Activated T-cell treated with anti-CD3 and anti-CD28 coated beads for 1 hour (primary cell): ENCODE data around the gene VIL1.

Experiments
- DNase-seq: peaks from one replicate; pipeline ENCODE4 v3.0.0-alpha.2; 2020; ENCODE audit warnings: low read depth

VIL1 gene

DNA sequence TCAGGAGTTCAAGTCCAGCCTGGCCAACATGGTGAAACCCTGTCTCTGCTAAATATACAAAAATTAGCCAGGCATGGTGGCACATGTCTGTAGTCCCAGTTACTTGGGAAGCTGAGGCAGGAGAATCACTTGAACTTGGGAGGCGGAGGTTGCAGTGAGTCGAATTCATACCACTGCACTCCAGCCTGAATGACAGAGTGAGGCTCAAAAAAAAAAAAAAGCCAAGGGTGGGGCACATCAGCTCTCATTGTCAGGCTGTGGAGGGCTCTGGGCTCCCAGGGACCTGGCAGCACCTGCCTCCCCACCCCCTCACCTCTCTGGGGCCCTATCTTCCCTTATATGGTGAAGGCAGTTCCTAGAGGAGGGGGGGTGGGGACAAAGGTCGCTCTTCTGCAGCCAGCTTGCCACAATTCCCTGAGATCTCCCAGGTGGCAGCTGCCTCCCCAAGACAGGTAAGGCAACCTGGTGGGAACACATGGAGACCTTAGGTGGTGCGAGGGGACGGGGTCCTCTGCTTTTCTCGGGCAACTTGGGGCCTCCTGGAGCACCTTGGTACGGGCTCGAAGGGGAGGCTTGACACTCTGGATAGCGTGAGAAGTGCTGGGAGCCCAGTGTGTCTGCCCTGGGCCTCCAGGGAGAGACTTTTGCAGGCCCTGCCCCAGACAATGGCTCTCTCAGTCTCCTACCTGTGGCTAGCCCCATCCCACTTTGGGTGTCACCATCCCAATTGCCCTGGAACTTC lies at the start of gene VIL1:
Gene VIL1 (plus strand): TSS at position 407 of the 742 bp plus-strand sequence. CDS start 4,656 bp downstream, outside the sequence.
- DNase-seq: no peak

DNA sequence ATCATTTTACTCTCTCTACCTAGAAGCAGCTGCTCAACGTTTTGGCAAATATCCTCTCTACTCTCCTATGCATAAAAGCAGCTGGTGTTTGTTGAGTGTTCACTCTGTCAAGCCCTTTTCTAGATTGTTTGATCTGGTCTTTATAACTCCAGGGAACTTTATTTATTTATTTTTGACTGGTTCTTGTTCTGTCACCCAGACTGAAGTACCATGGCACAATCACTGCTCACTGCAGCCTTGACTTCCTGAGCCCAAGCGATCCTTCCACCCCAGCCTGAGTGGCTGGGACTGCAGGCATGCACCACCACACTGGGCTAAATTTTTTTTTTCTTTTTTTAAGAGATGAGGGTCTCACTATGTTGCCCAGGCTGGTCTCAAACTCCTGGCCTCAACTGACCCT lies 49.6 kb upstream of the VIL1 start:
- no peak for DNase-seq

DNA sequence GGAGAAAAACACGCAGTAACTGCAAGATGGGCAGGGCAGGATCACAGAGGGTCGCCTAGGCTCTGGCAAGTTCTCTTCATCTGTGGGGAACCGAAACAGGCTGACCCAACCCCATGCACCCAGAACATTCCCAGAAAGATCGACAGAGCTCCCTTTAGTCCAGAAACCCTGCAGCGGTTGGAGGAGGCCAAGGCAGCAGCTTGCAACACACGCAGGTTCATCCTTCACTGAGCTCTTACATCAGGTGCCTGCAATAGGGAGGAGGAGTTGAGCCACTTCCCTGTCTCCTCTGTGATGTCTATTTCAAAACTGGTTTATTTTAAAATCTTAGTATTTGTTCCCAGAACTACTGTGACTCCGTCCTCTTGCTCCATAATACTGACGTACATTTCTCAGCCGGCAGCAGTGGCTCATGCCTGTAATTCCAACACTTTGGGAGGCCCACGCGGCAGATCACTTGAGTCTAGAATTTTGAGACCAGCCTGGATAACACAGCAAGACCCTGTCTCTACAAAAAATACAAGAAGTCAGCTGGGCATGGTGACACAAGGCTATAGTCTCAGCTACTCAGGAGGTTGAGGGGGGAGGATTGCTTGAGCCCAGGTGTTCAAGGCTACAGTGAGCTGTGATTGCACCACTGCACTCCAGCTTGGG lies 48.4 kb upstream of the VIL1 start:
- no peak for DNase-seq

DNA sequence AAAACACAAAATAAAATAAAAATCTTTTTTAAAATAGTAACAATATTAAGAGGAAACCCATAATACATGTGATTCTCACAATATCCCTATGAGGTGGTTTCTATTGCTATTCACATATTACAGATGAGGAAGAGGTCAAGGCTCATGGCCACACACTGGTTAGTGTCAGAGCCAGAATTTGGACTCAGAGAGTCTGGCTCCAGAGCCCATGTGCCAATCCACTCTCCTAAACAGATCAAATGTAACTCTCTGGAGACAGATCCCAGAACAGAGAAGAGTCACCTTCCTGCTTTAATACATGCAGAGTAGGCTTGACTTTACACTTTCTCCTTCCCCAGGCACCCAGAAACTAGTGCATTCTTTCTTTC lies 47.0 kb upstream of the VIL1 start:
- no peak for DNase-seq

DNA sequence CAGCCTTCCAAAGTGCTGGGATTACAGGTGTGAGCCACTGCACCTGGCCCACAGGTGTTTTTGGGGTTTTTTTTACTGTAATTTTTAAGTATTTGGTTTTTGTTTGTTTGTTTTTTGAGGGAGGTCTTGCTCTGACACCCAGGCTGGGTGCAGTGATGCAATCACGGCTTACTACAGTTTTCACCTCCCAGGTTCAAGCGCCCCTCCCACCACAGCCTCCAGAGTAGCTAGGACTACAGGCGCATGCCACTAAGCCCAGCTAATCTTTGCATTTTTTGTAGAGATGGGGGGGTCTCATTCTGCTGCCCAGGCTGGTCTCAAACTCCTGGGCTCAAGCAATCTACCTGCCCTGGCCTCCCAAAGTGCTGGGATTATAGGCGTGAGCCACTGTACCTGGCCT lies 44.1 kb upstream of the VIL1 start:
- no peak for DNase-seq

DNA sequence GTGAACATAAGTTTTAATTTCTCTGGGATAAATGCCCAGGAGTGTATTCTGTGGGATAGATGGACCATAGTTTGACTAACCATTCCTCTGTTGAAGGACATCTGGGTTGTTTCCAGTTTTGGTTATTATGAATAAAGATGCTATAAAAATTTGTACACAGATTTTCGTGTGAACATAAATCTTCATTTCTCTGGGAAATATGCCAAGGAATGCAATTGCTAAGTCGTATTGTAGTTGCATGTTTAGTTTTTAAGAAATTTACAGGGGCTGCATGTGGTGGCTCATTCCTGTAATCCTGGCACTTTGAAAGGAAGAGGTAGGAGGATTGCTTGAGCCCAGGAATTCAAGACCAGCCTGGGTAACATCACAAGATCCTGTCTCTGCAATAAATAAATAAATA lies 43.7 kb upstream of the VIL1 start:
- no peak for DNase-seq

DNA sequence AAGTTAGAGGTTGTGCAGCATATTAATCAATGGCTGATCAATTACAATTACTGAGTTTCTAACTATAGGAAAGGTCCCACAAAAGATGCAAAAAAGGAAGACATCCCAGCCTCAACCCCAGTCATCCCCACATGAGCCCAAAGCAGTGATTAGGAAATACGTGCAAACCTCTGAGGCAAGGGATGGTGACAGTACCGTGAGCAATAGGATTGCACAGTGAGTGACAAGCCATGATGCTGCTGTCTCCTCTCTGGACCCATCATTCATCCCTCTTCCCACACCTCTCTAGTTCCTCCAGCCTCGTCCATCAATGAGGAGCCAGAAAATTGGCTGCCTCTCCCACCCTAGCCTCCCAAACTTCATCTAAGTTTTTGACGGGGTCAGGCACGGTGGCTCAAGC lies 40.9 kb upstream of the VIL1 start:
- no peak for DNase-seq

DNA sequence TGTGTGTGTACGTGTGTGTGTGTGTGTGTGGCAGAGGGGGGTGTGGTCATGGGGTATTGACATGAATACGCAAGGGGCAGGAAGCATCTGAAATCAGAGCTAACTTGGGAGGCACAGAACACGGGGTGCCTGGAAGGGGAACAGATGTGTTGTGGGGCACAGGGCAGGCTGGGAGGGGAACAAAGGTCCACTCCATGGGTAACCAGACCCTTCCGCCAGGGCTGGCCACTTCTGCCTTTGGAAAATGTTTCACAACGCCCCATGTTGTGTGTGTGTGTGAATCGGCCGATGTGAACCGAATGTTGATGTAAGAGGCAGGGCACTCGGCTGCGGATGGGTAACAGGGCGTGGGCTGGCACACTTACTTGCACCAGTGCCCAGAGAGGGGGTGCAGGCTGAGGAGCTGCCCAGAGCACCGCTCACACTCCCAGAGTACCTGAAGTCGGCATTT lies 37.0 kb upstream of the VIL1 start, which contains the start of gene SLC11A1:
Gene SLC11A1 (plus strand): TSS at position 358 of the 451 bp plus-strand sequence. CDS start 96 bp downstream, outside the sequence.
- DNase-seq: no peak

DNA sequence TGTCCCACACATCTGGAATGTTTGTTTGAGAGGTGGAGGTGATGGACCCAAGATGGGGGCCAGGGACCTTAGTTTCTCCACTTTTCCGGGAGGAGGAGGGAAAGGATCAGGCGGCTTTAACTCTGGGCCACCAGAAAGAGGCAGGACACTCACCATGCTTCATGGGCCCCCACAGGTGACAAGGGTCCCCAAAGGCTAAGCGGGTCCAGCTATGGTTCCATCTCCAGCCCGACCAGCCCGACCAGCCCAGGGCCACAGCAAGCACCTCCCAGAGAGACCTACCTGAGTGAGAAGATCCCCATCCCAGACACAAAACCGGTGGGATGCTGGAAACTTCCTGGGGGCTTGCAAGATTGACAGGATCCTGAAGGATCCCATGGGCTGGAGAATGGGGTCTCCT lies 36.1 kb upstream of the VIL1 start:
- DNase-seq: no peak

DNA sequence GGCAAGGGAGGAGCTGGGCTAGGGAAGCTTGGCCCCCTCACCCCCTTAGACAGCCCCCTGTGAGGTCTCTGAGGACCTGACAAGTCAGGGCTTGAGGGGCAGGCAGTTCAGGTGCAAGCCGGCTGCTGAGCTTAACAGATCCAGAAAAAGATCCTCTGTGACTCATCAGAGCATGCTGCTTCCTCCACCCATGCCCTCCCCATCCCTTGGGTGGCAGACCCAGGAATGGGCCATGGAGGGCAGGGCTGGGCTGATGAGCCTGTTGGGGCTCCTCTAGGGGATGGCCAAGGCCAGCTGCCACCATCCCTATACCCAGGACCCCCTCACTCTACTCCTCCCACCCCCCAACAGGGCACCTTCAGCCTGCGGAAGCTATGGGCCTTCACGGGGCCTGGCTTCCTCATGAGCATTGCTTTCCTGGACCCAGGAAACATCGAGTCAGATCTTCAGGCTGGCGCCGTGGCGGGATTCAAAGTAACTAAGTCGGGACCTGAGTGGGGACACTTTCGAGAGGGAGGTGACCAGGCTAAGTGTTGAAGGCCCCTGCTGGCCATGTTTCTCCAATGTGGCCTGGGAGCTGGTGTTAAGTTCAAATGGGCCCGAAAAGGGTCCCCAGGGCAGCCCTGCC lies 34.9 kb upstream of the VIL1 start:
- DNase-seq: no peak

DNA sequence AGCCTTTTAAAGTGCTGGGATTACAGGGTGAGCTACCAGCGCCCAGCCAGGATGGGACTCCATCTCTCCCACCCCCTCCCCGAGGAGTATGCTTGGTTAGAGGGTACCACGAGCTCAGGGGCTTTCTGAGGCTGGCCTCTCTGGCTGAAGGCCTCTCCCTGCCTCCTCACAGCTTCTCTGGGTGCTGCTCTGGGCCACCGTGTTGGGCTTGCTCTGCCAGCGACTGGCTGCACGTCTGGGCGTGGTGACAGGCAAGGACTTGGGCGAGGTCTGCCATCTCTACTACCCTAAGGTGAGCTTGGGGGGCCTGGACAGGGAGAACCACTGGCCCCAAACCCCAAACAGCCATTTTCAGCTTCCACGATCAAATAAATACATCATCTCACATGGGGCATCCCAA lies 33.9 kb upstream of the VIL1 start:
- no peak for DNase-seq

DNA sequence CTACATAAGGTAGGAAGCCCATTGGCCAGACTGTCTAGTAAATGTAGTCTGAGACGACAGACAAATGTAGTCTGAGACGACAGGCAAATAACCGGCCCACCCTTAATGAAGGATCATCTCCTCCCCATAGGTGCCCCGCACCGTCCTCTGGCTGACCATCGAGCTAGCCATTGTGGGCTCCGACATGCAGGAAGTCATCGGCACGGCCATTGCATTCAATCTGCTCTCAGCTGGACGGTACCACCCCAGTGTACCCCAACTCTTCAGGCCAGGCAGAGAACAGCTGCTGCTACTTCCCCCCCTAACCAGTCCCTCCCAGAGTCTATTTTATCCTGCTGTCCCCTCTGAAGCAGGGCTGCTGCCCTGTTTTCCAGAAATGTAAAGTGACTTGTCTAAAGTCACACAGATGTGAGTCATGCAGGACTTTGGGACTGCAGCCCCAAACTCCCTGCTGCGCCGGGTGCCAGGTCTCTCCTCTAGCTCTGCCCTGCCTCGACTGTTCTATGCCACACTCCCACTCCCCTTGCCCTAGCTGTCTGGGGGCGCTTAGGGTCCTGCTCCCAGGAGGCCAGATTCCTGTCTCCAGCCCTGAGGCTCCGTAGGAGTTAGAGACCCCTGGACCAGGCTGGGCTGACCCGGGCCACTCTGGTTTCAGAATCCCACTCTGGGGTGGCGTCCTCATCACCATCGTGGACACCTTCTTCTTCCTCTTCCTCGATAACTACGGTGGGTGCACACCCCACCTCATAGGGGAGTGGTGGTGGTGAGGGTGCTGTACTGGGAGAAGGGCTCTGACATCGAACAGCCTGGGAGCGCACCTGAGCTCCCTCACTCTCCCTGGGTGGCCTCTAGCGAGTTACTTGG lies 32.2 kb upstream of the VIL1 start:
- DNase-seq: no peak

DNA sequence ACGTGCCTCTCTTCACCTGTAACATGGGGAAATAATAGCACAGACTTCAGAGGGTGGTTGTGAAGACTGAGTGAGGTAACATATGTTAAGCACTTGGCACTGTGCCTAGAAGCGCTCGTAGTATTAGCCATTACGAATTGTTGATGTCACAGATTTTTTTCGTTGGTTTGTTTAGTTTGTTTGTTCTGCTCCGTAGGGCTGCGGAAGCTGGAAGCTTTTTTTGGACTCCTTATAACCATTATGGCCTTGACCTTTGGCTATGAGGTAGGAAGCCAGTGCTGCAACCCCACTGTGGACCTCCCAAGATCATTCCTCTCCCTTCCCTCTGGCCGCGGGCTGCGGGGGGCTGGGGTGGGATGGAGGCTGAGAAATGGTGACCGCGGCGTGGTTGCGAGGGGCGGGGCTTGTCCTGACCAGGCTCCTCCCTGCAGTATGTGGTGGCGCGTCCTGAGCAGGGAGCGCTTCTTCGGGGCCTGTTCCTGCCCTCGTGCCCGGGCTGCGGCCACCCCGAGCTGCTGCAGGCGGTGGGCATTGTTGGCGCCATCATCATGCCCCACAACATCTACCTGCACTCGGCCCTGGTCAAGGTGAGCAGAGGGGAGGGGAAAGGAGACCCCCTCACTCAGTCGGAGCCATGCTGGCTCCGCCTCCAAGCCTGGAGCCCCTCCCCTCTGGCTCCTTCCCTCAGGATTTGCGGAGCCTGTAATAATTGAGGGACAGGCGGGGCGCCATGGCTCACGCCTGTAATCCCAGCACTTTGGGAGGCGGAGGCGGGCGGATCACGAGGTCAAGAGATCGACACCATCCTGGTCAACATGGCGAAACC lies 31.3 kb upstream of the VIL1 start:
- no peak for DNase-seq

DNA sequence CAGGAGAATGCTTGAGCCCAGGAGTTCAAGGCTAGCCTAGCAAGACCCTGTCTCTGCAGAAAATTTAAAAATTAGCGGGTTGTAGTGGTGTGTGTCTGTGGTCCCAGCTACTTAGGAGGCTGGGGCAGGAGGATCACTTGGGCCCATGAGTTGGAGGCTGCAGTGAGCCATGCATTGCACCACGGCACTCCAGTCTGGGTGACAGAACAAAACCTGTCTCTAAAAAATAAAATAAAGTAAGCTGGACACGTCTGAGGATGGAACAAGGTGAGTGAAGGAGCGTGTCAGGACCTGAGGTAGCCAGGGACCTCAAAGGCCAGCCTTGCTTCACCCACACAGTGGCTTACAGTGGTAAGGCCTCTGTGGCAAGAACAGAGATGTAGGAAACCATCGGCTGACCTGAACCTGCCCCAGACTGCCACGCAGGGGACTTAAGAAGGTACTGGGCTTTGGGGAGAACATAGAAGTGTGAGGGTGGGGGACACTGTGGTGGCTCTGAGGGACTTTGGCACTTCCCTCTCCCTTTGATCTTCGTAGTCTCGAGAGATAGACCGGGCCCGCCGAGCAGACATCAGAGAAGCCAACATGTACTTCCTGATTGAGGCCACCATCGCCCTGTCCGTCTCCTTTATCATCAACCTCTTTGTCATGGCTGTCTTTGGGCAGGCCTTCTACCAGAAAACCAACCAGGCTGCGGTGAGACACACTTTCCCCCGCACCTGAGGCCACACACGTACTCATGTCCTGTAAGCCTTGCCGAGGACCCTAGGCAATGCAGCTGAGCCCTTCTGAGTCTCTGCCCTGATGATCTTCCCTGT lies 29.4 kb upstream of the VIL1 start:
- DNase-seq: no peak

DNA sequence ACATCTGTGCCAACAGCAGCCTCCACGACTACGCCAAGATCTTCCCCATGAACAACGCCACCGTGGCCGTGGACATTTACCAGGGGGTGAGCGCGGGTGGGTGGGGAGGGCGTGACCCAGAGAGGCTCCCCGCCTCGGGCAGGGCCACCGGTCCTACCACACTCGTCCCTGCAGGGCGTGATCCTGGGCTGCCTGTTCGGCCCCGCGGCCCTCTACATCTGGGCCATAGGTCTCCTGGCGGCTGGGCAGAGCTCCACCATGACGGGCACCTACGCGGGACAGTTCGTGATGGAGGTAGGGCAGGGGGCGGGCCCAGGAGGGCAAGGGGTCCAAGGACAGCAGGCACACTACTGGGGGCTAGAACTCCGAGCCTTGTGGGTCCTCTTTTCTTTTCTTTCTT lies 27.7 kb upstream of the VIL1 start:
- DNase-seq: no peak

DNA sequence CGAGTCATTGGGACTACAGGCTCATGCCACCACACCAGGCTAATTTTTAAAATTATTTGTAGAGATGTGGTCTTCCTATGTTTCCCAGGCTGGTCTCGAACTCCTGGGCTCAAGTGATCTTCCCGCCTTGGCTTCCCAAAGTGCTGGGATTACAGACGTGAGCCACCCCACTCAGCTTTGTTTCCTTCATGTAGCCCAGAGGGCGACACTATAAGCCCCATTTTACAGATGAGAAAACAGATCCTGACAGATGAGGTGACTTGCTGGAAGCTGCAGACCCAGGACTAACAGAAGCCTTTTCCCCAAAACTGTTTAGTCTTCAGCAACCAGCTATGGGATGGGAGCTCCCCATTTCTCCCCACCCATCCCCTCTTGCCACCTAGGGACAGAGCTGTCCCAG lies 26.5 kb upstream of the VIL1 start:
- no peak for DNase-seq

DNA sequence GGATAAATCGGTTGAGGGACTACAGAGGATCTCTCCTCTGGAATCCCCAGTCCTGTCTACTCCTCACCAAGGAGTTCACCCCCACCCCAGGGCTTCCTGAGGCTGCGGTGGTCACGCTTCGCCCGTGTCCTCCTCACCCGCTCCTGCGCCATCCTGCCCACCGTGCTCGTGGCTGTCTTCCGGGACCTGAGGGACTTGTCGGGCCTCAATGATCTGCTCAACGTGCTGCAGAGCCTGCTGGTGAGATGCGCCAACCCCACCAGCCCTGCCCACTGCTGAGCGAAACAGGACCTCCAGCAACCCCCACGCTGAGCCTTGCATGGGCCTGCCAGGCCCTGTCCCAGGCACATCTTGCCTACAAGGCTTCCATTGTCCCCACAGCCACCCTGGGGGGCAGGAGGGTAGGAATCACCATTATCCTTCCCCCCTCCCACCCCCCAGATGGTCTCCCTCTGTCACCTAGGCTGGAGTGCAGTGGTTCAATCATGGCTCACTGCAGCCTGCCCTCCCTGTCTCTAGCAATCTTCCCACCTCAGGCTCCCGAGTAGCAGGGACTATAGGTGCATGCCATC lies 25.9 kb upstream of the VIL1 start:
- no peak for DNase-seq

DNA sequence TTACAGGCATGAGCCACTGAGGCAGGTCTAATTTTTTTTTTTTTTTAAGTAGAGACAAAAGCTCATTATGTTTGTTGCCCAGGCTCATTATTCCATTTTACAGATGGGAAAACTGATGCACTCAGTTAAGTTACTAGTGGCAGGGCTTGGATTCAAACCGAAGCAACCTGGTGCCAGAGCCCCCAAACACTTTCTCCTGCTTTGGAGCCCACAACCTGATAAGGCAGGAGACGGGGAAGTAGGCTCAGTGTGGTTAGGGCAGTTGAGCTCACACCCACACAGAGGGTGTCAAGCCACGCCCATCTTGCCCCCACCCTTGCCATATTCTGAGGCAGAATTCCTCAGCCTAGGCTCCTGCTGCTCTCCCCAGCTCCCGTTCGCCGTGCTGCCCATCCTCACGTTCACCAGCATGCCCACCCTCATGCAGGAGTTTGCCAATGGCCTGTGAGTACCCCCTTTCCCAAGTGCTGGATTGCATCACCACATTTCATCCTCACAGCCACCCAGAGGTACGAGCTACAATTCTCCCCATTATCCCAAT lies 25.1 kb upstream of the VIL1 start:
- no peak for DNase-seq

DNA sequence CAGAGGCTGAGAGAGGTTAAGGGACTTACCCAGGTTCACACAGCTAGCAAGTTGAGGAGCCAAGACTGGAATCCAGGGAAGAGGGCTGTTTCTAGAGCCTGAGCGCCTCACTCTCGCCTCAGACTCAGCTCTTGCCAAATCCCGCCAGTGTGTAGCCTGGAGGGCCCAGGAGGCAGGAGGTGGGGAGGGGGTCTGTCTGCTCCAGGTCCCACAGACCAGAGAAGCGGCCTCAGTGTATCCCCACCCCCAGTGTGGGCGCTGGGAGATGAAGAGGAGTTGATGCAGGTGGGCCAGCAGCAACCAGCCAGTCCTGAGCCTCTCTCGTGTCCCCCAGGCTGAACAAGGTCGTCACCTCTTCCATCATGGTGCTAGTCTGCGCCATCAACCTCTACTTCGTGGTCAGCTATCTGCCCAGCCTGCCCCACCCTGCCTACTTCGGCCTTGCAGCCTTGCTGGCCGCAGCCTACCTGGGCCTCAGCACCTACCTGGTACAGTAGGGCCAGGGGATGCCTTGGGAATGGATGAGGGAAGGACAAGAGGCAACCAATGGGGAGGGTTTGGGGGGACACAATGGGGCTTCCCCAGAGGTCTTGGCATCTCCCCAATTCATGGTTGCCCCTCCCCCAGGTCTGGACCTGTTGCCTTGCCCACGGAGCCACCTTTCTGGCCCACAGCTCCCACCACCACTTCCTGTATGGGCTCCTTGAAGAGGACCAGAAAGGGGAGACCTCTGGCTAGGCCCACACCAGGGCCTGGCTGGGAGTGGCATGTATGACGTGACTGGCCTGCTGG lies 24.4 kb upstream of the VIL1 start:
- no peak for DNase-seq
